ENCODE measurements around the gene TCF12. TPM values are rescaled to one million over a fixed set of nuclear protein-coding genes. Genes with fewer than 3 reads are reported as not detected.

Gene TCF12
- polyA plus RNA-seq, 3 donors from 2014 or later: 34.7 to 79.4 (median 57.6) TPM

DNA sequence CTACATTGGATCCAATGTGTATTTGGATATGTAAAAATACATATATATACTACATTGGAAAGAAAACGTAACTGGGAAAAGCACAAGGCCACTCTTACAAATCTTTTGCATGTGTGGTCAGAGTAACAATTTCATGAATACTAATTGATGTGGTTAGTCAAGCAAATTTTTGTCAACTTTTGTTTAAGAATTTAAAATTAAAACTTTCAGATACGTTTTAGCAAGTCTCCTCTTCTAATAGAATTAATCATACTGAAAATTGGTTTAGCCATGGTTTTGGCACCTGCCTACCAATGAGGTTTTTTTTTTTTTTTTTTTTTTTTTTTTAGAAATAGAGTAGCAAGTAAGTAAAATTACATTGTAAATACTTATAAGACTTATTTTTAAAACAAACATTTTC is 304.9 kb downstream of the TCF12 start:
- Mint-ChIP-seq H3K4me3 (no peak overlapping the region), H3K36me3 (no peaks in the 10 kb centered on the region), H3K9me3 (no peaks in the 10 kb centered on the region), H3K4me1 (peaks cover 7 to 18% of the 10 kb centered on the region in 2 donors), H3K27ac (no peak overlapping the region), H3K27me3 (ENCODE audit: low read depth in 3 of 3) (no peaks in the 10 kb centered on the region)
- no peak for DNase-seq

- Mint-ChIP-seq H3K4me1 (peaks cover 5 to 13% of the 10 kb centered on the region in 2 donors), H3K9me3 (no peaks in the 10 kb centered on the region), H3K27me3 (ENCODE audit: low read depth in 3 of 3) (no peaks in the 10 kb centered on the region), H3K36me3 (no peaks in the 10 kb centered on the region), H3K27ac (no peak overlapping the region), H3K4me3 (no peak overlapping the region)
- no peak for DNase-seq
Measured at GRCh38 chr15:57223887-57224286, 305.4 kb downstream of the TCF12 start.

GRCh38 chr15:57224664-57225063 is 306.2 kb downstream of the TCF12 start:
- peaks cover 0 to 6% of the 10 kb centered on the region in 2 donors for H3K4me1 Mint-ChIP-seq
- no peaks in the 10 kb centered on the region for H3K27me3 Mint-ChIP-seq (ENCODE audit: low read depth in 3 of 3)
- no peaks in the 10 kb centered on the region for H3K9me3 Mint-ChIP-seq
- H3K4me3 Mint-ChIP-seq: no peak overlapping the region
- H3K36me3 Mint-ChIP-seq: no peaks in the 10 kb centered on the region
- no peak overlapping the region for H3K27ac Mint-ChIP-seq
- no peak for DNase-seq

- H3K4me1 Mint-ChIP-seq: peaks cover 0 to 6% of the 10 kb centered on the region in 2 donors
- no peak for DNase-seq
- no peaks in the 10 kb centered on the region for H3K9me3 Mint-ChIP-seq
- no peak overlapping the region for H3K4me3 Mint-ChIP-seq
- H3K27me3 Mint-ChIP-seq (ENCODE audit: low read depth in 3 of 3): no peaks in the 10 kb centered on the region
- H3K27ac Mint-ChIP-seq: no peak overlapping the region
- H3K36me3 Mint-ChIP-seq: no peaks in the 10 kb centered on the region
Measured at GRCh38 chr15:57227166-57227565, 308.7 kb downstream of the TCF12 start.

- Mint-ChIP-seq H3K4me3 (no peak overlapping the region), H3K9me3 (no peaks in the 10 kb centered on the region), H3K27me3 (ENCODE audit: low read depth in 3 of 3) (no peaks in the 10 kb centered on the region), H3K4me1 (peaks cover 0 to 6% of the 10 kb centered on the region in 2 donors), H3K27ac (no peak overlapping the region), H3K36me3 (peaks cover 0 to 5% (median 0%) of the 10 kb centered on the region in 3 donors)
- no peak for DNase-seq
Measured at GRCh38 chr15:57227899-57228298, 309.5 kb downstream of the TCF12 start.

- no peaks in the 10 kb centered on the region for H3K9me3 Mint-ChIP-seq
Measured at GRCh38 chr15:57228395-57228794, 310.0 kb downstream of the TCF12 start.

DNA sequence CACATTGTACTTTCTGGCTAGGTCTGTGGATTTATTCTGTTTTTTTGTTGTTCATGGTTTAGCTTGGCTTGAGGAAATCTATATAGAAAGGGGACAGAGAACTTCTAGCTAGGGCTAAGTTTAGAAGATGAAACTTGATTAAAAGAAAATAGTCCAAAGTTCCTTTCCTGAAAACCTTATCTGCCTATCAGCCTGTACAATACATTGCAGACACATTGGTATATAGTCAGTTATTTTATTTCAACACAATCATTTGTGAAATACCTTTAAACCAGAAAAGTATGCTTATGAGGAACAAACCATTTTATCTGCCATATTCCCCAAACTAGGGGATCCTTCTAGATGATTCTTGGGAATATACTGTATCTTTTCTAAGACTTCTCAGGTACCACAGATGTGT is 310.6 kb downstream of the TCF12 start:
- Mint-ChIP-seq H3K4me3 (no peak overlapping the region), H3K36me3 (peaks cover 7 to 11% (median 7%) of the 10 kb centered on the region in 3 donors), H3K4me1 (peaks cover 0 to 6% of the 10 kb centered on the region in 2 donors), H3K27me3 (ENCODE audit: low read depth in 3 of 3) (no peaks in the 10 kb centered on the region), H3K9me3 (no peaks in the 10 kb centered on the region), H3K27ac (no peak overlapping the region)
- no peak for DNase-seq

More at GRCh38 chr15:57228395-57228794, 310.0 kb downstream of the TCF12 start:
- H3K4me1 Mint-ChIP-seq: peaks cover 0 to 6% of the 10 kb centered on the region in 2 donors
- no peak overlapping the region for H3K27ac Mint-ChIP-seq
- no peak overlapping the region for H3K4me3 Mint-ChIP-seq
- DNase-seq: no peak
- H3K36me3 Mint-ChIP-seq: peaks cover under 1 to 5% (median under 1%) of the 10 kb centered on the region in 3 donors
- H3K27me3 Mint-ChIP-seq (ENCODE audit: low read depth in 3 of 3): no peaks in the 10 kb centered on the region

DNA sequence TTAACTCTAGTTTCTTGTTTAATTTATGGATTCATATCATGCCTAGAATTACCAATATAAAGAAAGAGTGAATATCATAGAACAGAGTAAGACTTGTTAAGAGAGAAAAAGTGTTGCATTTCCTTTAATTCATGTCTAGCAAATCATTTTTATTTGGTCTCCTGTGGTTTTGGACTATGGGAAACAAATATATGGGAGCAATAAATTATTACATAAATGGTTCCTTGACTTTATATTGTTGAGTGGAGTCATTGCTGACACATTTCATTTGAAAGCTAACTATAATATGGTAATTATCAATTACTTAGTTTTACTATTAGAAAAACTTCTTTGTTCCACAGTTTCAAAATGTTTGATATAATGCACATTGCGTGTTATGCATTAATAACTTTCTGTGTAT is 313.1 kb downstream of the TCF12 start:
- no peaks in the 10 kb centered on the region for H3K27me3 Mint-ChIP-seq (ENCODE audit: low read depth in 3 of 3)
- no peak for DNase-seq
- no peak overlapping the region for H3K27ac Mint-ChIP-seq
- H3K4me3 Mint-ChIP-seq: no peak overlapping the region
- H3K36me3 Mint-ChIP-seq: peaks cover 14 to 28% (median 20%) of the 10 kb centered on the region in 3 donors
- H3K9me3 Mint-ChIP-seq: no peaks in the 10 kb centered on the region
- no peaks in the 10 kb centered on the region for H3K4me1 Mint-ChIP-seq

DNA sequence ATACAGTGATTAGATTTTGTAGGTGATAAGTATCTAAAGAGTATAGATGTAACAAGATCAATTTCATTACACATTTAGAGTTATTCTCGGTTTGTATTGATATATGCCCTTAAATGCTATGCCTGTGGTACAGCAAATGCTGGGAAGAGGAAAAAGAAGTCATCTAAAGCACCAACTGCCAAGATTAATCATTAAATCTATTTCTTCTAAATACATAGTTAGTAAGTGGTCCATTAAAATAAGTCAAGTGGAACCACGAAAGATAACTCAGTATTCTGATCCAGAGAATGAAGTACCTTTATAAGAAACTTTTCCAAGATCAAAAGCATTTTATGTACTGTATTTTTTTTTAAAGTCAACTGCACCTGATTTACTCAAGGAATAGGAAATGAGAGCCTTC is 315.7 kb downstream of the TCF12 start:
- no peaks in the 10 kb centered on the region for H3K27me3 Mint-ChIP-seq (ENCODE audit: low read depth in 3 of 3)
- no peak overlapping the region for H3K27ac Mint-ChIP-seq
- no peaks in the 10 kb centered on the region for H3K4me1 Mint-ChIP-seq
- H3K9me3 Mint-ChIP-seq: no peaks in the 10 kb centered on the region
- no peak overlapping the region for H3K4me3 Mint-ChIP-seq
- H3K36me3 Mint-ChIP-seq: peaks cover 18 to 36% (median 20%) of the 10 kb centered on the region in 3 donors
- DNase-seq: no peak

DNA sequence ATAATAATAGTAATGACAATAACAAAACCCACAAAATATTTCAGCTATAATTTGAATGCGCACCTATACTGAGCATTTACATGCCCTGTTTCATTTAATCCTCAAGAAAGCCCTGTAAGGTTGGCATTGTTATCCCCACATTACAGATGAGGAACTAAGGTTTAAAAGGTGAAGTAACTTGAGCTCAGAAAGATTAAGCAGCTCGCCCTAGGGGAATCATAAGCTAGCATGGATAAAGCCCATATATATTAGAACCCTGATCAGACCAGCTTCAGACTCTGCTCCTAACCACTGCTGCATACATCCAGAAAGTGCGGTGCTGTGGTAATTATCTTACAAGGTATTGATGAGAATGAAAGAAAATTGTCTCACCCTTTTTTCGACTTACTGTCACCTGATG is 316.7 kb downstream of the TCF12 start:
- no peak overlapping the region for H3K27ac Mint-ChIP-seq
- H3K4me1 Mint-ChIP-seq: no peaks in the 10 kb centered on the region
- no peak for DNase-seq
- peaks cover 18 to 44% (median 20%) of the 10 kb centered on the region in 3 donors for H3K36me3 Mint-ChIP-seq
- H3K9me3 Mint-ChIP-seq: no peaks in the 10 kb centered on the region
- H3K4me3 Mint-ChIP-seq: no peak overlapping the region
- H3K27me3 Mint-ChIP-seq (ENCODE audit: low read depth in 3 of 3): peaks cover 0 to 1% (median 0%) of the 10 kb centered on the region in 3 donors

DNA sequence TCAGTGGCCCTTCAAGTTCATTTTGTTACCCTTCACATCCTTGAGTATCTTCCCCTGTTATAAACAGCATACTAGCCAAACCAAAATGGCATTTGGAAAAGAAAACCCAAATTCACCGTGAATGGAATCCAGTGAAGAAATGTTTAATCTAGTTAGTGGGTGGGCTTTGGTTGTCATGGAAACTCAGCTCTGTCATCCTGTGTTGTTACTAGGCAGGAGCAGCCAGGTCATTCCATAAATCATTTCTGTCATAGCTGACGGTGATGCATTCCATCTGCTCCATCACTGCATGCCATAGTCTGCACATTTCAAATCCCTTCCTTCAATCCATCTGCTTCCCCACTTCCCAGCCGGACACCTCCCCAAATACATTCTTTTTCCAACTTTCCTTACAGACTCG is 317.4 kb downstream of the TCF12 start:
- Mint-ChIP-seq H3K4me1 (no peaks in the 10 kb centered on the region), H3K4me3 (no peak overlapping the region), H3K9me3 (no peaks in the 10 kb centered on the region), H3K27me3 (ENCODE audit: low read depth in 3 of 3) (peaks cover 0 to 1% (median 0%) of the 10 kb centered on the region in 3 donors), H3K27ac (no peak overlapping the region), H3K36me3 (peaks cover 18 to 44% (median 20%) of the 10 kb centered on the region in 3 donors)
- no peak for DNase-seq

DNA sequence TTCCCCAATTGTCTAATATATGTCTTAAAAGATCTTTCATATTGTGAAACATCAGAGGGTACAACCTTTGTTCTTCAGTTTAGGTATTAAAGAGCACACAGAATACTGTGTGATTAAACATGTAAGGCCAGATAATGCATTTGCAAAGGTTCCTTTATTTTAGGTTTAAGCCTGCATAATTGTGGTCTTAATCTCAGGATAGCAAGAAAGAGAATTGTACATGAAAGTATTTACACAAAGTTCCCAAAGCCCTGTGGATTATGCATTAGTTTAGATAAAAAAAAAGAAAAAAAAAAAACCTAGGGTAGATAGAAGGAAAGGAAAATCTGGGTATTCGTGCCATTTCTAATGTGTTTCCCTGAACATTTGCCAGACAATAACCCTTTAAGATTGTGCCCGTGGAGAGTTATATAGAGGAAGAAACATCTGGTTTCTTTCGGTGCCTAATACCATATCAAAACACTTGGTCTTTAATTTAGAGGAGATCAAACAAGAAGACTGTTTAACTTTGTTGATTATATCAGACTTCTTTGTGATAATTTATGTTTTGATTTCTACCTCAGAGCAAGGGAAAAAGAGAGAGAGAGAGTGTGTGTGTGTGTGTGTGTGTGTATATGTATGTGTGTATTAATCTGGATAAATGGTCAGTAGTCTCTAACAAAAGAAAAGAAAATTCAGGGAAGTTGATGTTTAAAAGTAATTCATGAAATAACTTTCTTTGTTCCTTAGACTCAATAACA is 318.3 kb downstream of the TCF12 start:
- no peaks in the 10 kb centered on the region for H3K9me3 Mint-ChIP-seq
- H3K4me3 Mint-ChIP-seq: no peak overlapping the region
- H3K4me1 Mint-ChIP-seq: no peaks in the 10 kb centered on the region

GRCh38 chr15:57237301-57237642 is 318.8 kb downstream of the TCF12 start:
- peaks cover 0 to 1% (median 0%) of the 10 kb centered on the region in 3 donors for H3K27me3 Mint-ChIP-seq (ENCODE audit: low read depth in 3 of 3)
- DNase-seq: no peak
- no peak overlapping the region for H3K27ac Mint-ChIP-seq
- no peaks in the 10 kb centered on the region for H3K4me1 Mint-ChIP-seq
- no peaks in the 10 kb centered on the region for H3K9me3 Mint-ChIP-seq
- H3K36me3 Mint-ChIP-seq: peaks cover 18 to 44% (median 20%) of the 10 kb centered on the region in 3 donors
- H3K4me3 Mint-ChIP-seq: no peak overlapping the region

More for the DNA sequence above, 318.3 kb downstream of the TCF12 start:
- H3K27ac Mint-ChIP-seq: peak overlapping the region in 1 of 6 donors; percentile 12
- no peak for DNase-seq
- peaks cover 18 to 44% (median 20%) of the 10 kb centered on the region in 3 donors for H3K36me3 Mint-ChIP-seq
- peaks cover 0 to 1% (median 0%) of the 10 kb centered on the region in 3 donors for H3K27me3 Mint-ChIP-seq (ENCODE audit: low read depth in 3 of 3)

GRCh38 chr15:57237676-57238075 is 319.2 kb downstream of the TCF12 start:
- H3K27ac Mint-ChIP-seq: no peak overlapping the region
- no peak for DNase-seq
- no peak overlapping the region for H3K4me3 Mint-ChIP-seq
- H3K27me3 Mint-ChIP-seq (ENCODE audit: low read depth in 3 of 3): peaks cover 0 to 1% (median 0%) of the 10 kb centered on the region in 3 donors
- H3K4me1 Mint-ChIP-seq: no peaks in the 10 kb centered on the region
- H3K36me3 Mint-ChIP-seq: peaks cover 18 to 40% (median 20%) of the 10 kb centered on the region in 3 donors
- no peaks in the 10 kb centered on the region for H3K9me3 Mint-ChIP-seq

DNA sequence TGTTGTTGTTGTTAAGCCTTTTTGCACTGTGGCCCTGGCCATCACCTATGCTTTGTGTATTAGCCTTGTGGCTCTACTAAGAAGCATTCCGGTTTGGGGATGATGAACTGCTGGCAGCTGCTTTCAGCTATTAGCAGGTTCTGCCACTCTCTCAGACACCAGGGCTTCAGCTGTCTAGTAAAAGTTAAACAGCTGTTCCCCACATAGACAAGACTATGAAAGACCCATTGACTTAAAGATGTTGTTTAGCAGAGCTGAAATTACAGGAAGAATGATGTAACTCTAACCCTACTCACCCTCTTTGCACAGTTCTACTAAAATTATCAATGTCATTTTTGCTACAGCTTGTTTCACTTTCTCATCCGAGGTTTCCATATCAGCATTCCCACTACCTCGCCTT is 326.7 kb downstream of the TCF12 start:
- H3K36me3 Mint-ChIP-seq: peaks cover 14 to 28% (median 26%) of the 10 kb centered on the region in 3 donors
- no peaks in the 10 kb centered on the region for H3K27me3 Mint-ChIP-seq (ENCODE audit: low read depth in 3 of 3)
- H3K9me3 Mint-ChIP-seq: no peaks in the 10 kb centered on the region
- H3K4me3 Mint-ChIP-seq: no peak overlapping the region
- no peak for DNase-seq
- H3K4me1 Mint-ChIP-seq: no peaks in the 10 kb centered on the region
- H3K27ac Mint-ChIP-seq: no peak overlapping the region
